GM19397 (cell line): Measurements from ENCODE around the gene FAM110D.

ENCODE experiments used
- ATAC-seq: cut with Tn5 transposase; IDR thresholded peaks from one replicate; pipeline ENCODE4 v1.9.1; 2021; ENCODE audit warnings: mild to moderate bottlenecking, moderate library complexity; ENCODE audit not compliant: unreplicated experiment

FAM110D gene

DNA sequence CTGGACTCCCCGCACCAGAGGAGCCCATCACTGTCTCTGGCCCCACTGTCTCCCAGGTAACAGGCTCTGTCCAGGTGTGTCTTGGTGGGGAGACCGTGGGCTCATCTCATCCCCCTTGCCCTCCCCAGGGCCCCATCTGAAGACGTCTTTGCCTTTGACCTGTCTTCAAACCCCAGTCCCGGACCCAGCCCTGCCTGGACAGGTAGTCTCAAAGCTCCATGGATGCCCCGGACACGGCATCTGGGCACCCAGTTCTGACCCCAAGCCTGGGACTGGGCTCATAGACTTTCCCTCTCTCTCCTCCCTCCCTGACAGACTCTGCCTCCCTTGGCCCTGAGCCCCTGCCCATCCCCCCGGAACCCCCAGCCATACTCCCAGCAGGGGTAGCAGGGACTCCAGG is 25.2 kb downstream of the FAM110D start:
- no peak for ATAC-seq

DNA sequence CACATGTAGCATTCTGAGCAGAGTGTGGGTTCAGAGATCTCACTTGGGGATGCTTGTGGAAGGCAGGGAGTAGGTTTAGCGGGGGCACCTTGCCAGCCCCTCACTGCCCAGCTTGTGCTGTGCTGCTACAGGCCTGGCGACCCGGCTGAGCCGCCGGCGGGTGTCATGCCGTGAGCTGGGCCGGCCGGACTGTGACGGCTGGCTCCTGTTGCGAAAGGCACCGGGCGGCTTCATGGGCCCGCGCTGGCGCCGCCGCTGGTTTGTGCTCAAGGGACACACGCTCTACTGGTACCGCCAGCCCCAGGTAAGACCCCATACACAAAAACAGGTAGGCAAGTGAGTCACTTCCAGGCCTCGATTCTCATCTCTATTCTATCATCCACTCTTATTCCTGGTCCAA is 26.0 kb downstream of the FAM110D start:
- no peak for ATAC-seq

DNA sequence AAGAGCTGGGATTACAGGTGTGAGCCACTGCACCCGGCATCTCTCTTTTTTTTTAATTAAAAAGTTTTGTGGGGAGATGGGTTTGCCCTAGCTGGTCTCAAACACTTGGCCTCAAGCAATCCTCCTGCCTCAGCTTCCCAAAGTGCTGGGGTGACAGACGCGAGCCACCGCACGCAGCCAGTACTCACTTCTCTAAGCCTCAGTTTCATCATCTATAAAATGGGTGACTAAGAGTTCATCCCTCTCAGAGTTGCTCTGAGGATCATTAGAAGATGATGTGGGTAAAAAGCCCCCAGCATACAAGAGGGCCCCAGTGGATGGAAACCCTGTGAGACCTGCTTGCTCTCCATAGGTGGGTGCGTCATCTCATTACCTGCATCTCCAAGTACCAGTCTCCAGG is 29.0 kb downstream of the FAM110D start:
- ATAC-seq = no peak

GRCh38 chr1:26188477-26188876 is 29.6 kb downstream of the FAM110D start:
- ATAC-seq = no peak

GRCh38 chr1:26189331-26189730 is 30.5 kb downstream of the FAM110D start:
- ATAC-seq = no peak

- ATAC-seq = no peak
Measured at GRCh38 chr1:26189751-26190275, 30.9 kb downstream of the FAM110D start.

- no peak for ATAC-seq
Measured at GRCh38 chr1:26190373-26190987, 31.6 kb downstream of the FAM110D start, which contains the start of gene CATSPER4. TSS of gene CATSPER4 (plus strand) at chr1:26190602. CDS start at chr1:26190628, 26 bp downstream.

- no peak for ATAC-seq
Measured at GRCh38 chr1:26191739-26192138, 32.9 kb downstream of the FAM110D start.

- ATAC-seq = no peak
Measured at GRCh38 chr1:26195805-26196204, 36.9 kb downstream of the FAM110D start.

- no peak for ATAC-seq
Measured at GRCh38 chr1:26197301-26197700, 38.4 kb downstream of the FAM110D start.

DNA sequence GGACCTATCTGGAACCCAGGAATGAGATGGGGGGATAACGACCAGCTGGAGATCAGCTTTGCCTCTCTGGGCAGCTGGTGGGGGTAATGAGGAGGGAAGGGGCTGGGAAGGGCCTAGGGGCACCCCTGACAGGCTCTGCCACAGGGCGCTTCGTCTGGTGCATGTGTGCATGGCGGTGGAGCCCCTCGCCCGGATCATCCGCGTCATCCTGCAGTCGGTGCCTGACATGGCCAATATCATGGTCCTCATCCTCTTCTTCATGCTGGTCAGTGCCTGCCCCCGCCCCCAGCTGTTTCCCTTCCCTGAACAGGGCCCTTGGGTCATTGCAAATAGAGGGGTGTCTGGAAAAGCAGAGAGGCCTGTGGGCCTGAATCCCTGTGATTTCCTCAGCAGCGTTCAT is 38.9 kb downstream of the FAM110D start:
- no peak for ATAC-seq

DNA sequence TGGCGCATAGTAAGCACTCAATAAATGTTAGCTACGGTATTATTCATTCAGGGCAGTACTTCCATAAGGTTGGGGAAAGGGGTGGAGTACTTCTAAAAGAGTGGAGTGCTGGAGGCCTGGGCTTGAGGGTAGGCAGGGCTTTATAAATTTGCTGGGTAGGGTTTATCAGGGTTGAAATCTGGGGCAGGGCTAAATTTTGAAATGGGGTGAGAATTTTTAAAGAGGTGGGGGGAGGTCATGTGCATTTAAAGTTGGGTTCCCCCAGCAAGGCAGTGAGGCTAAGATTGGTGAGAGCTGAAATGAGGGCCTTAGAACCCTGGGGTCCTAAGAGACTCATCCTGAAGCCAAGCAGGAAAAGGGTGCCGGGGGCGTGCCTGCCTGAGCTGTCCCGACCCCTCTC is 41.5 kb downstream of the FAM110D start:
- ATAC-seq = no peak

DNA sequence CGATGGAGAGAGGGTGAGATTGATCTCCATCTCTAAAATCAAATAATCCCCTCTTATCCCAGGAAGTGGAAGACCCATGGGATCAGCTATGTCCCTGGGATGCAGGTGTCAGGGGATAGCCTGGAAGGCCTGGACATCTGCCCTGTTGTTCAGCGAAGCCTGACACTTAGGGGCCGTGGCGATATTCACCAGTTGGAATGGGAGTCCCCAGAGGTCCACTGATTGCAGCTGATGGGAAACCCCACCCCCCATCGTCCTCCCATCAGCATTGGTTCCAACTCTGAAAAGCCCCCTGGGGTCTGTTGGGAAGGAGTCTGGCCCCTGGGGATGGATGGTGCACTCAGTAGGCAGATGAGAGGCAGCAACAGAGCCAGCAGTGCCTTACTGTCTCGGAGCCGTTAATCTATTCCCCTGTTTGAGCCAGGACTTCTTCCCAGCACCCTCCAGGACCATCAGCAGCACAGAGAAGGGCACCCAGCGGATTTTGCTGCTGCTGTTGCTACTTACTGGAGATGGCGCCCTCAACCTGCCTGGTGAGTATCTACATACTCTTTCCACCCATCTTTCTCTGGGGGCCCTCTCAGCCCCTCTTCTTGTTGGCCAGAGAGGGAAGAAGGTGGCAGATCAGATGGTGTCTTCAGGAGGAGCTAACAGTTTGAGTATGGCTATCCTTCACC is 44.9 kb downstream of the FAM110D start:
- ATAC-seq = no peak

- ATAC-seq = no peak
Measured at GRCh38 chr1:26210147-26210870, 51.4 kb downstream of the FAM110D start.

- ATAC-seq = no peak
Measured at GRCh38 chr1:26212726-26213125, 53.8 kb downstream of the FAM110D start.

- no peak for ATAC-seq
Measured at GRCh38 chr1:26213335-26213905, 54.5 kb downstream of the FAM110D start.
